Measurements from ENCODE around the gene TTLL6.

TTLL6 gene

GRCh38 chr17:48731355-48731754 lies 85.7 kb downstream of the TTLL6 start:
- no peak overlapping the region for H3K4me3 ChIP-seq (ENCODE audit: low read length)
- H3K27ac ChIP-seq (ENCODE audit: low read length): no peak overlapping the region
- peaks cover 4% of the 10 kb centered on the region for H3K9me3 ChIP-seq (ENCODE audit: control insufficient read depth, low read depth, low read length)
- peaks cover 2% of the 10 kb centered on the region for H3K4me1 ChIP-seq (ENCODE audit: control insufficient read depth, low read depth, low read length)
- H3K9ac ChIP-seq (ENCODE audit: low read length): no peak overlapping the region
- H3K36me3 ChIP-seq (ENCODE audit: control insufficient read depth, low read depth, low read length): no peaks in the 10 kb centered on the region
- H3K27me3 ChIP-seq (ENCODE audit: control insufficient read depth, insufficient read depth, low read length): peaks cover 100% of the 10 kb centered on the region

- Histone ChIP-seq H3K27me3 (ENCODE audit: control insufficient read depth, insufficient read depth, low read length) (peaks cover 100% of the 10 kb centered on the region), H3K4me1 (ENCODE audit: control insufficient read depth, low read depth, low read length) (peaks cover 2% of the 10 kb centered on the region), H3K36me3 (ENCODE audit: control insufficient read depth, low read depth, low read length) (no peaks in the 10 kb centered on the region), H3K27ac (ENCODE audit: low read length) (no peak overlapping the region), H3K9ac (ENCODE audit: low read length) (no peak overlapping the region), H3K9me3 (ENCODE audit: control insufficient read depth, low read depth, low read length) (no peaks in the 10 kb centered on the region), H3K4me3 (ENCODE audit: low read length) (no peak overlapping the region)
Observed at GRCh38 chr17:48730240-48730550, 86.8 kb downstream of the TTLL6 start.

GRCh38 chr17:48729335-48730239 lies 87.4 kb downstream of the TTLL6 start:
- Histone ChIP-seq H3K9ac (ENCODE audit: low read length) (no peak overlapping the region), H3K4me3 (ENCODE audit: low read length) (no peak overlapping the region), H3K27me3 (ENCODE audit: control insufficient read depth, insufficient read depth, low read length) (peaks cover 100% of the 10 kb centered on the region), H3K27ac (ENCODE audit: low read length) (no peak overlapping the region), H3K9me3 (ENCODE audit: control insufficient read depth, low read depth, low read length) (no peaks in the 10 kb centered on the region), H3K4me1 (ENCODE audit: control insufficient read depth, low read depth, low read length) (peaks cover 2% of the 10 kb centered on the region), H3K36me3 (ENCODE audit: control insufficient read depth, low read depth, low read length) (no peaks in the 10 kb centered on the region)

GRCh38 chr17:48728232-48729231 lies 88.5 kb downstream of the TTLL6 start, which contains the start of gene HOXB13:
Gene HOXB13 (minus strand): TSS chr17:48728750. CDS start chr17:48728593, 157 bp downstream.
- no peaks in the 10 kb centered on the region for H3K36me3 ChIP-seq (ENCODE audit: control insufficient read depth, low read depth, low read length)
- peak within 1 kb of the TSS; percentile 10 for H3K4me3 ChIP-seq (ENCODE audit: low read length)
- H3K9me3 ChIP-seq (ENCODE audit: control insufficient read depth, low read depth, low read length): no peaks in the 10 kb centered on the region
- H3K4me1 ChIP-seq (ENCODE audit: control insufficient read depth, low read depth, low read length): peaks cover 8% of the 10 kb centered on the region
- H3K27me3 ChIP-seq (ENCODE audit: control insufficient read depth, insufficient read depth, low read length): peaks cover 100% of the 10 kb centered on the region
- H3K27ac ChIP-seq (ENCODE audit: low read length): no peak within 1 kb of the TSS
- no peak within 1 kb of the TSS for H3K9ac ChIP-seq (ENCODE audit: low read length)

GRCh38 chr17:48727415-48728175 lies 89.4 kb downstream of the TTLL6 start:
- Histone ChIP-seq H3K4me1 (ENCODE audit: control insufficient read depth, low read depth, low read length) (peaks cover 9% of the 10 kb centered on the region), H3K27me3 (ENCODE audit: control insufficient read depth, insufficient read depth, low read length) (peaks cover 100% of the 10 kb centered on the region), H3K9me3 (ENCODE audit: control insufficient read depth, low read depth, low read length) (no peaks in the 10 kb centered on the region), H3K4me3 (ENCODE audit: low read length) (no peak overlapping the region), H3K36me3 (ENCODE audit: control insufficient read depth, low read depth, low read length) (no peaks in the 10 kb centered on the region), H3K9ac (ENCODE audit: low read length) (no peak overlapping the region), H3K27ac (ENCODE audit: low read length) (no peak overlapping the region)

GRCh38 chr17:48726916-48727286 lies 90.1 kb downstream of the TTLL6 start:
- H3K27me3 ChIP-seq (ENCODE audit: control insufficient read depth, insufficient read depth, low read length): peaks cover 100% of the 10 kb centered on the region
- no peaks in the 10 kb centered on the region for H3K9me3 ChIP-seq (ENCODE audit: control insufficient read depth, low read depth, low read length)
- no peaks in the 10 kb centered on the region for H3K36me3 ChIP-seq (ENCODE audit: control insufficient read depth, low read depth, low read length)
- no peak overlapping the region for H3K27ac ChIP-seq (ENCODE audit: low read length)
- no peak overlapping the region for H3K9ac ChIP-seq (ENCODE audit: low read length)
- H3K4me1 ChIP-seq (ENCODE audit: control insufficient read depth, low read depth, low read length): peaks cover 12% of the 10 kb centered on the region
- H3K4me3 ChIP-seq (ENCODE audit: low read length): no peak overlapping the region

- Histone ChIP-seq H3K4me3 (ENCODE audit: low read length) (no peak overlapping the region), H3K36me3 (ENCODE audit: control insufficient read depth, low read depth, low read length) (no peaks in the 10 kb centered on the region), H3K27ac (ENCODE audit: low read length) (no peak overlapping the region), H3K9me3 (ENCODE audit: control insufficient read depth, low read depth, low read length) (no peaks in the 10 kb centered on the region), H3K4me1 (ENCODE audit: control insufficient read depth, low read depth, low read length) (peaks cover 12% of the 10 kb centered on the region), H3K9ac (ENCODE audit: low read length) (no peak overlapping the region), H3K27me3 (ENCODE audit: control insufficient read depth, insufficient read depth, low read length) (peaks cover 100% of the 10 kb centered on the region)
Observed at GRCh38 chr17:48726114-48726915, 90.7 kb downstream of the TTLL6 start.

GRCh38 chr17:48725288-48726064 lies 91.6 kb downstream of the TTLL6 start:
- no peak overlapping the region for H3K4me3 ChIP-seq (ENCODE audit: low read length)
- H3K27me3 ChIP-seq (ENCODE audit: control insufficient read depth, insufficient read depth, low read length): peaks cover 100% of the 10 kb centered on the region
- no peak overlapping the region for H3K27ac ChIP-seq (ENCODE audit: low read length)

GRCh38 chr17:48725004-48725287 lies 92.1 kb downstream of the TTLL6 start:
- H3K4me1 ChIP-seq (ENCODE audit: control insufficient read depth, low read depth, low read length): peaks cover 12% of the 10 kb centered on the region
- no peaks in the 10 kb centered on the region for H3K36me3 ChIP-seq (ENCODE audit: control insufficient read depth, low read depth, low read length)
- H3K9me3 ChIP-seq (ENCODE audit: control insufficient read depth, low read depth, low read length): no peaks in the 10 kb centered on the region
- no peak overlapping the region for H3K4me3 ChIP-seq (ENCODE audit: low read length)
- H3K27me3 ChIP-seq (ENCODE audit: control insufficient read depth, insufficient read depth, low read length): peaks cover 100% of the 10 kb centered on the region
- no peak overlapping the region for H3K9ac ChIP-seq (ENCODE audit: low read length)
- H3K27ac ChIP-seq (ENCODE audit: low read length): no peak overlapping the region

More at GRCh38 chr17:48725288-48726064, 91.6 kb downstream of the TTLL6 start:
- Histone ChIP-seq H3K9ac (ENCODE audit: low read length) (no peak overlapping the region), H3K9me3 (ENCODE audit: control insufficient read depth, low read depth, low read length) (no peaks in the 10 kb centered on the region), H3K36me3 (ENCODE audit: control insufficient read depth, low read depth, low read length) (no peaks in the 10 kb centered on the region), H3K4me1 (ENCODE audit: control insufficient read depth, low read depth, low read length) (peaks cover 12% of the 10 kb centered on the region)

GRCh38 chr17:48724251-48725003 lies 92.6 kb downstream of the TTLL6 start:
- Histone ChIP-seq H3K4me1 (ENCODE audit: control insufficient read depth, low read depth, low read length) (peaks cover 17% of the 10 kb centered on the region), H3K27ac (ENCODE audit: low read length) (no peak overlapping the region), H3K4me3 (ENCODE audit: low read length) (no peak overlapping the region), H3K9ac (ENCODE audit: low read length) (no peak overlapping the region), H3K27me3 (ENCODE audit: control insufficient read depth, insufficient read depth, low read length) (peaks cover 100% of the 10 kb centered on the region), H3K9me3 (ENCODE audit: control insufficient read depth, low read depth, low read length) (no peaks in the 10 kb centered on the region), H3K36me3 (ENCODE audit: control insufficient read depth, low read depth, low read length) (no peaks in the 10 kb centered on the region)

Measured in iPS-18a (cell line).